OCI-LY7 (cell line): Measurements from ENCODE around the gene INSRR. TPM values are rescaled to one million over a fixed set of nuclear protein-coding genes. Genes with fewer than 3 reads are reported as not detected.

Experiments
- BruUV-seq: library from RNA; stranded (reverse); fragments of 400-500 nt; replicated peaks from 2 replicates; lab custom pipeline; 2021; lab: Mats Ljungman, UMichigan
- CTCF ChIA-PET: fragments of 300-600 bp; sonication (Branson Sonifier 250); formaldehyde crosslinking; loops from one replicate; lab custom pipeline; 2022; ENCODE audit warnings: antibody characterized with exemption; ENCODE audit not compliant: unreplicated experiment; lab: Charles Lee
- POLR2A ChIA-PET: fragments of 300-600 bp; sonication (Branson Sonifier 250); formaldehyde crosslinking; loops from one replicate; lab custom pipeline; 2022; ENCODE audit warnings: antibody characterized with exemption; lab: Charles Lee
- DNase-seq: peaks from one replicate; pipeline ENCODE4 v3.0.0-alpha.2; 2015; ENCODE audit warnings: low spot score
- H2AFZ ChIP-seq: fragments of 200-600 bp; sonication (generic), shearing (Covaris generic); 2 replicates; pipeline ENCODE4 v1.6.1; 2014; ENCODE audit warnings: mild to moderate bottlenecking, antibody characterized with exemption, low read length, moderate library complexity
- H3K27ac ChIP-seq: fragments of 200-600 bp; sonication (generic); 2 replicates; pipeline ENCODE4 v1.5.1; 2014; ENCODE audit warnings: mixed run types, low read depth, mild to moderate bottlenecking, moderate library complexity, low read length, inconsistent platforms; ENCODE audit not compliant: poor library complexity, severe bottlenecking
- H3K36me3 ChIP-seq: fragments of 200-600 bp; sonication (generic); 2 replicates; pipeline ENCODE4 v1.6.1; 2014; ENCODE audit warnings: mild to moderate bottlenecking, antibody characterized with exemption, low read length, moderate library complexity, mixed read lengths; ENCODE audit not compliant: insufficient read depth
- H3K4me1 ChIP-seq: fragments of 200-600 bp; sonication (generic); 2 replicates; pipeline ENCODE4 v1.5.1; 2014; ENCODE audit warnings: mild to moderate bottlenecking, low read length; ENCODE audit not compliant: insufficient read depth, poor library complexity, severe bottlenecking
- H3K4me2 ChIP-seq: fragments of 200-600 bp; sonication (generic); 2 replicates; pipeline ENCODE4 v1.6.1; 2014; ENCODE audit warnings: mild to moderate bottlenecking, low read length
- H3K4me3 ChIP-seq: fragments of 200-600 bp; sonication (generic); 2 replicates; pipeline ENCODE4 v1.5.1; 2014; ENCODE audit warnings: mild to moderate bottlenecking, low read depth, low read length; ENCODE audit not compliant: poor library complexity, severe bottlenecking
- H3K79me2 ChIP-seq: fragments of 200-600 bp; sonication (generic); 2 replicates; pipeline ENCODE4 v1.6.1; 2016; ENCODE audit warnings: low read depth, mild to moderate bottlenecking, low read length, moderate library complexity, mixed read lengths; ENCODE audit not compliant: insufficient read depth
- H3K9me2 ChIP-seq: fragments of 200-600 bp; sonication (generic); 2 replicates; pipeline ENCODE4 v1.6.1; 2016; ENCODE audit warnings: mild to moderate bottlenecking, low read length, mixed read lengths; ENCODE audit not compliant: insufficient read depth
- H3K9me3 ChIP-seq: fragments of 200-600 bp; sonication (generic); 2 replicates; pipeline ENCODE4 v1.6.1; 2014; ENCODE audit warnings: mild to moderate bottlenecking, mixed run types, low read length, mixed read lengths
- H4K20me1 ChIP-seq: fragments of 200-600 bp; sonication (generic); 2 replicates; pipeline ENCODE4 v1.6.1; 2014; ENCODE audit warnings: mild to moderate bottlenecking, antibody characterized with exemption, low read length, moderate library complexity, mixed read lengths; ENCODE audit not compliant: insufficient read depth
- CTCF ChIP-seq: fragments of 200-600 bp; sonication (generic); conservative IDR thresholded peaks from 2 replicates; pipeline ENCODE4 v1.5.1; 2014; ENCODE audit warnings: mild to moderate bottlenecking, antibody characterized with exemption, low read length, moderate library complexity, mixed read lengths
- EZH2phosphoT487 ChIP-seq: fragments of 200-600 bp; sonication (generic); IDR thresholded peaks from 2 replicates; pipeline ENCODE4 v1.6.1; 2018; ENCODE audit warnings: low read depth, borderline replicate concordance, mild to moderate bottlenecking, mixed run types, antibody characterized with exemption, low read length, moderate library complexity, mixed read lengths
- intact Hi-C: fragments of 100-400 bp; cut with micrococcal nuclease; formaldehyde crosslinking; loops from one replicate; pipeline ENCODE4 v1.10.0; 2022; ENCODE audit not compliant: unreplicated experiment
- total RNA-seq, 2 experiments: library from RNA; depleted of rRNA in 1 of 2; stranded (reverse); fragments of >200 nt in 1 of 2; shearing (Covaris generic) in 1 of 2; gene quantifications; 2 replicates each; pipeline ENCODE4 v1.2.3, GENCODE V29; 2014 to 2022

The INSRR gene
- total RNA-seq, 2 experiments from 2014 or later = not detected

- Histone ChIP-seq H2AFZ (no peak overlapping the region), H3K27ac (no peak overlapping the region), H3K79me2 (no peaks in the 10 kb centered on the region), H3K9me3 (no peaks in the 10 kb centered on the region), H3K4me3 (no peak overlapping the region), H4K20me1 (no peaks in the 10 kb centered on the region), H3K36me3 (no peaks in the 10 kb centered on the region; the same call in 1 of the 2 replicates), H3K4me2 (no peak overlapping the region), H3K9me2 (no peaks in the 10 kb centered on the region), H3K4me1 (peaks cover 6% of the 10 kb centered on the region)
- POLR2A ChIA-PET = interaction anchor here (1.3 kb wide), 1 partner anchor 23 kb away, joined by 3 read pairs; no protein-coding TSS in a partner anchor
- no peak for DNase-seq
- CTCF ChIA-PET = no interaction called here
- intact Hi-C loops = no loop called here
- no TSS peak for BruUV-seq
- TF ChIP-seq EZH2phosphoT487 (no peak), CTCF (no peak)
These were observed 51.3 kb downstream of the INSRR start for GRCh38 chr1:156807627-156808026.

GRCh38 chr1:156806512-156807440 is 52.1 kb downstream of the INSRR start:
- no TSS peak for BruUV-seq
- Histone ChIP-seq H3K4me3 (no peak overlapping the region), H3K36me3 (peaks cover 5% of the 10 kb centered on the region), H3K27ac (no peak overlapping the region), H3K79me2 (no peaks in the 10 kb centered on the region), H3K4me1 (peaks cover 6% of the 10 kb centered on the region), H3K4me2 (no peak overlapping the region), H2AFZ (no peak overlapping the region), H3K9me2 (no peaks in the 10 kb centered on the region), H3K9me3 (no peaks in the 10 kb centered on the region), H4K20me1 (no peaks in the 10 kb centered on the region)
- no peak for TF ChIP-seq EZH2phosphoT487
- TF ChIP-seq CTCF = no peak
- CTCF ChIA-PET = interaction anchor here (0.6 kb wide), 1 partner anchor 31 kb away, joined by 3 read pairs; no protein-coding TSS in a partner anchor
- POLR2A ChIA-PET = no interaction called here
- intact Hi-C loops = no loop called here
- no peak for DNase-seq
